GM21786 (cell line): Measurements from ENCODE around the gene SNCAIP.
"Not testable (repeated sequence)": the region's sequence is repeated elsewhere in the genome, so short reads cannot be mapped to it uniquely, and the experiment has no call there.

Experiments
- ATAC-seq: cut with Tn5 transposase; IDR thresholded peaks from one replicate; pipeline ENCODE4 v1.9.1; 2021; ENCODE audit not compliant: unreplicated experiment

Gene SNCAIP

GRCh38 chr5:122314036-122314435 lies 2.0 kb downstream of the SNCAIP start:
- no peak for ATAC-seq

- no peak for ATAC-seq
Measured at GRCh38 chr5:122315521-122315920, 3.5 kb downstream of the SNCAIP start.

- no peak for ATAC-seq
Measured at GRCh38 chr5:122316656-122317055, 4.6 kb downstream of the SNCAIP start.

- no peak for ATAC-seq
Measured at GRCh38 chr5:122319897-122320296, 7.9 kb downstream of the SNCAIP start.

- ATAC-seq = no peak
Measured at GRCh38 chr5:122321921-122322320, 9.9 kb downstream of the SNCAIP start.

- no peak for ATAC-seq
Measured at GRCh38 chr5:122322801-122323548, 10.9 kb downstream of the SNCAIP start.

GRCh38 chr5:122323738-122324137 lies 11.7 kb downstream of the SNCAIP start:
- no peak for ATAC-seq

GRCh38 chr5:122327110-122327509 lies 15.1 kb downstream of the SNCAIP start:
- ATAC-seq = no peak

- no peak for ATAC-seq
Measured at GRCh38 chr5:122330881-122331280, 18.8 kb downstream of the SNCAIP start.

GRCh38 chr5:122332599-122333555 lies 20.8 kb downstream of the SNCAIP start:
- no peak for ATAC-seq

GRCh38 chr5:122333564-122333963 lies 21.5 kb downstream of the SNCAIP start:
- ATAC-seq = no peak

GRCh38 chr5:122339591-122339990 lies 27.6 kb downstream of the SNCAIP start:
- ATAC-seq = no peak

GRCh38 chr5:122341087-122341486 lies 29.1 kb downstream of the SNCAIP start:
- ATAC-seq = no peak

- no peak for ATAC-seq
Measured at GRCh38 chr5:122342256-122342655, 30.2 kb downstream of the SNCAIP start.

- ATAC-seq = no peak
Measured at GRCh38 chr5:122346897-122347581, 35.0 kb downstream of the SNCAIP start.

GRCh38 chr5:122350496-122350895 lies 38.5 kb downstream of the SNCAIP start:
- ATAC-seq = no peak

GRCh38 chr5:122351416-122352157 lies 39.5 kb downstream of the SNCAIP start:
- no peak for ATAC-seq

- no peak for ATAC-seq
Measured at GRCh38 chr5:122352331-122352730, 40.3 kb downstream of the SNCAIP start.

- ATAC-seq = not testable (repeated sequence)
Measured at GRCh38 chr5:122353361-122353760, 41.3 kb downstream of the SNCAIP start.

- ATAC-seq = no peak
Measured at GRCh38 chr5:122354293-122354692, 42.3 kb downstream of the SNCAIP start.

- ATAC-seq = no peak
Measured at GRCh38 chr5:122355324-122355723, 43.3 kb downstream of the SNCAIP start.
